HCT116 (cell line): ENCODE results near the gene ZBTB47.

Experiments used
- POLR2A ChIP-seq: IDR thresholded peaks from 2 replicates; pipeline ENCODE4 v1.7.0; 2011; ENCODE audit warnings: borderline replicate concordance; ENCODE audit not compliant: insufficient read depth, insufficient read length; ENCODE audit errors: extremely low read depth
- POLR2AphosphoS5 ChIP-seq: IDR thresholded peaks from 2 replicates; pipeline ENCODE4 v1.6.1; 2011; ENCODE audit warnings: mild to moderate bottlenecking, low read depth, low read length, moderate library complexity
- ZNF274 ChIP-seq: fragments of 200-500 bp; sonication (Bioruptor generic); IDR thresholded peaks from 2 replicates; pipeline ENCODE4 v1.6.1; 2014; ENCODE audit warnings: mild to moderate bottlenecking, low read depth, low read length, inconsistent platforms
- TF ChIP-seq, protein P1 (sequence below), 3 experiments: fragments of 200-600 bp in 1 of 3; sonication (generic) in 1 of 3; IDR thresholded peaks in 2 of 3; conservative IDR thresholded peaks in 1 of 3; 2 replicates each; pipeline ENCODE4 v1.5.1; 2012 to 2017; ENCODE audit warnings: low read depth in 2 of 3, low read length in 2 of 3, antibody characterized with exemption in 1 of 3, borderline replicate concordance in 1 of 3, control low read depth in 1 of 3, mild to moderate bottlenecking in 1 of 3, mixed read lengths in 1 of 3, mixed run types in 1 of 3, moderate library complexity in 1 of 3; ENCODE audit not compliant: insufficient read depth in 1 of 3
- TF ChIP-seq, protein P2 (sequence below): IDR thresholded peaks from 2 replicates; pipeline ENCODE4 v1.6.1; 2012; ENCODE audit warnings: low read depth
- TF ChIP-seq, protein P3 (sequence below): IDR thresholded peaks from 2 replicates; pipeline ENCODE4 v1.6.1; 2012

DNA sequence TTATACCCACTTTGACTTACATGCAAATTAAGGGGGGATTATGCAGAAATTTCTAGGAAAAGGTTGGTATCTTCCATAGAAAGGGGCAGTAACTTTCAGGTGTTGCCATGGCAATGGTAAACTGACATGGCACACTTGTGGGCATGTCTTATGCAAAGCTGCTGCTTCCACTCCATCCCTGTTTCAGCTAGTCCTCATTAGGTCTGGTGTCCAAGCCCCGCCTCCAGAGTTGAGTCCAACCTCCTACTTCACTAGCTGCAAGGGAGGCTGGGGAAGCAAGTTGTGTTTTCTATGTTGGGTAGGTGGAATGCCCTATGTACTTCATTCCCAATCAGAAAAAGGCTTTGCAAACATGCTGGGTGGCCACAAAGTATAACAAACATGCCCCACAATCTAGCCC is 17.2 kb downstream of the ZBTB47 start:
- TF ChIP-seq, protein P1, sequence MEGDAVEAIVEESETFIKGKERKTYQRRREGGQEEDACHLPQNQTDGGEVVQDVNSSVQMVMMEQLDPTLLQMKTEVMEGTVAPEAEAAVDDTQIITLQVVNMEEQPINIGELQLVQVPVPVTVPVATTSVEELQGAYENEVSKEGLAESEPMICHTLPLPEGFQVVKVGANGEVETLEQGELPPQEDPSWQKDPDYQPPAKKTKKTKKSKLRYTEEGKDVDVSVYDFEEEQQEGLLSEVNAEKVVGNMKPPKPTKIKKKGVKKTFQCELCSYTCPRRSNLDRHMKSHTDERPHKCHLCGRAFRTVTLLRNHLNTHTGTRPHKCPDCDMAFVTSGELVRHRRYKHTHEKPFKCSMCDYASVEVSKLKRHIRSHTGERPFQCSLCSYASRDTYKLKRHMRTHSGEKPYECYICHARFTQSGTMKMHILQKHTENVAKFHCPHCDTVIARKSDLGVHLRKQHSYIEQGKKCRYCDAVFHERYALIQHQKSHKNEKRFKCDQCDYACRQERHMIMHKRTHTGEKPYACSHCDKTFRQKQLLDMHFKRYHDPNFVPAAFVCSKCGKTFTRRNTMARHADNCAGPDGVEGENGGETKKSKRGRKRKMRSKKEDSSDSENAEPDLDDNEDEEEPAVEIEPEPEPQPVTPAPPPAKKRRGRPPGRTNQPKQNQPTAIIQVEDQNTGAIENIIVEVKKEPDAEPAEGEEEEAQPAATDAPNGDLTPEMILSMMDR (IDR thresholded peaks at IDR 0.05 in 2 of 3, conservative IDR thresholded peaks at IDR 0.05 in 1 of 3; ENCODE audit: borderline replicate concordance in 1 of 3, insufficient read depth in 1 of 3, low read depth in 2 of 3, low read length in 2 of 3): no peak
- TF ChIP-seq POLR2AphosphoS5: no peak
- TF ChIP-seq, protein P2, sequence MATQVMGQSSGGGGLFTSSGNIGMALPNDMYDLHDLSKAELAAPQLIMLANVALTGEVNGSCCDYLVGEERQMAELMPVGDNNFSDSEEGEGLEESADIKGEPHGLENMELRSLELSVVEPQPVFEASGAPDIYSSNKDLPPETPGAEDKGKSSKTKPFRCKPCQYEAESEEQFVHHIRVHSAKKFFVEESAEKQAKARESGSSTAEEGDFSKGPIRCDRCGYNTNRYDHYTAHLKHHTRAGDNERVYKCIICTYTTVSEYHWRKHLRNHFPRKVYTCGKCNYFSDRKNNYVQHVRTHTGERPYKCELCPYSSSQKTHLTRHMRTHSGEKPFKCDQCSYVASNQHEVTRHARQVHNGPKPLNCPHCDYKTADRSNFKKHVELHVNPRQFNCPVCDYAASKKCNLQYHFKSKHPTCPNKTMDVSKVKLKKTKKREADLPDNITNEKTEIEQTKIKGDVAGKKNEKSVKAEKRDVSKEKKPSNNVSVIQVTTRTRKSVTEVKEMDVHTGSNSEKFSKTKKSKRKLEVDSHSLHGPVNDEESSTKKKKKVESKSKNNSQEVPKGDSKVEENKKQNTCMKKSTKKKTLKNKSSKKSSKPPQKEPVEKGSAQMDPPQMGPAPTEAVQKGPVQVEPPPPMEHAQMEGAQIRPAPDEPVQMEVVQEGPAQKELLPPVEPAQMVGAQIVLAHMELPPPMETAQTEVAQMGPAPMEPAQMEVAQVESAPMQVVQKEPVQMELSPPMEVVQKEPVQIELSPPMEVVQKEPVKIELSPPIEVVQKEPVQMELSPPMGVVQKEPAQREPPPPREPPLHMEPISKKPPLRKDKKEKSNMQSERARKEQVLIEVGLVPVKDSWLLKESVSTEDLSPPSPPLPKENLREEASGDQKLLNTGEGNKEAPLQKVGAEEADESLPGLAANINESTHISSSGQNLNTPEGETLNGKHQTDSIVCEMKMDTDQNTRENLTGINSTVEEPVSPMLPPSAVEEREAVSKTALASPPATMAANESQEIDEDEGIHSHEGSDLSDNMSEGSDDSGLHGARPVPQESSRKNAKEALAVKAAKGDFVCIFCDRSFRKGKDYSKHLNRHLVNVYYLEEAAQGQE: no peak
- TF ChIP-seq POLR2A: no peak
- TF ChIP-seq, protein P3, sequence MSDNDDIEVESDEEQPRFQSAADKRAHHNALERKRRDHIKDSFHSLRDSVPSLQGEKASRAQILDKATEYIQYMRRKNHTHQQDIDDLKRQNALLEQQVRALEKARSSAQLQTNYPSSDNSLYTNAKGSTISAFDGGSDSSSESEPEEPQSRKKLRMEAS: no peak
- no peak for TF ChIP-seq ZNF274
